GM23248 (cell line): ENCODE measurements around the gene OR2H2. TPM values are rescaled to one million over a fixed set of nuclear protein-coding genes. Genes with fewer than 3 reads are reported as not detected.

Experiments used
- DNase-seq: peaks from one replicate; pipeline ENCODE4 v3.0.0-alpha.2; 2015
- H2AFZ ChIP-seq: fragments of 200-600 bp; sonication (generic); 2 replicates; pipeline ENCODE4 v1.6.1; 2016; ENCODE audit warnings: antibody characterized with exemption
- H3F3A ChIP-seq: fragments of 200-600 bp; sonication (generic); 2 replicates; pipeline ENCODE4 v1.6.1; 2016; ENCODE audit warnings: mild to moderate bottlenecking, antibody characterized with exemption, mixed run types; ENCODE audit not compliant: insufficient read depth
- H3K27ac ChIP-seq: fragments of 200-600 bp; sonication (generic); 2 replicates; pipeline ENCODE4 v1.5.1; 2016; ENCODE audit warnings: mild to moderate bottlenecking
- H3K27me3 ChIP-seq: fragments of 200-600 bp; sonication (generic); replicated peaks from 2 replicates; pipeline ENCODE4 v1.6.1; 2016; ENCODE audit warnings: mild to moderate bottlenecking; ENCODE audit not compliant: insufficient read depth
- H3K36me3 ChIP-seq: fragments of 200-600 bp; sonication (generic); 2 replicates; pipeline ENCODE4 v1.6.1; 2016; ENCODE audit warnings: low read depth, mild to moderate bottlenecking
- H3K4me1 ChIP-seq: fragments of 200-600 bp; sonication (generic); 2 replicates; pipeline ENCODE4 v1.6.1; 2016; ENCODE audit warnings: mild to moderate bottlenecking; ENCODE audit not compliant: insufficient read depth
- H3K4me2 ChIP-seq: fragments of 200-600 bp; sonication (generic); one replicate; pipeline ENCODE4 v1.6.1; 2016; ENCODE audit warnings: mild to moderate bottlenecking; ENCODE audit not compliant: unreplicated experiment
- H3K4me3 ChIP-seq: fragments of 200-600 bp; sonication (generic); 2 replicates; pipeline ENCODE4 v1.5.1; 2016; ENCODE audit warnings: mild to moderate bottlenecking
- H3K79me2 ChIP-seq: fragments of 200-600 bp; sonication (generic); 2 replicates; pipeline ENCODE4 v1.6.1; 2016; ENCODE audit warnings: mild to moderate bottlenecking; ENCODE audit not compliant: insufficient read depth
- H3K9ac ChIP-seq: fragments of 200-600 bp; sonication (generic); 2 replicates; pipeline ENCODE4 v1.6.1; 2016; ENCODE audit warnings: mild to moderate bottlenecking
- H3K9me2 ChIP-seq: fragments of 200-600 bp; sonication (generic); 2 replicates; pipeline ENCODE4 v1.6.1; 2016; ENCODE audit warnings: mixed run types, mild to moderate bottlenecking, moderate library complexity; ENCODE audit not compliant: insufficient read depth
- H3K9me3 ChIP-seq: fragments of 200-600 bp; sonication (generic); one replicate; pipeline ENCODE4 v1.6.1; 2017; ENCODE audit warnings: low read depth
- H4K20me1 ChIP-seq: fragments of 200-600 bp; sonication (generic); 2 replicates; pipeline ENCODE4 v1.6.0; 2016; ENCODE audit not compliant: insufficient read depth
- EZH2 ChIP-seq: fragments of 200-600 bp; sonication (generic); IDR thresholded peaks from 2 replicates; pipeline ENCODE4 v1.6.1; 2018; ENCODE audit warnings: antibody characterized with exemption, mild to moderate bottlenecking; ENCODE audit not compliant: insufficient read depth, poor library complexity, severe bottlenecking
- EZH2phosphoT487 ChIP-seq: fragments of 200-600 bp; sonication (generic); IDR thresholded peaks from 2 replicates; pipeline ENCODE4 v1.6.1; 2018; ENCODE audit warnings: antibody characterized with exemption, moderate library complexity, mild to moderate bottlenecking, low read depth; ENCODE audit not compliant: insufficient read depth
- WGBS, 2 experiments: methylation state at CpG; one replicate each; pipeline ENCODE4 v1.1.6; 2015 to 2017; ENCODE audit warnings: low lambda C conversion rate in 2 of 2, low coverage in 1 of 2; ENCODE audit errors: missing lambda C conversion rate in 2 of 2; 5-methylcytosine and 5-hydroxymethylcytosine counted together
- in situ Hi-C: fragments of 300-500 bp; cut with MboI; formaldehyde crosslinking; loops from 2 replicates; pipeline ENCODE4 v1.15.0; 2020
- polyA plus RNA-seq: library from polyadenylated mRNA; unstranded; fragments of >200 nt; fragmentation: Nextera tagmentation; extraction: Ambion mirVana; gene quantifications from 2 replicates; pipeline ENCODE4 v1.2.1, GENCODE V29; 2016
- total RNA-seq: library from RNA; depleted of rRNA; stranded (reverse); fragments of >200 nt; shearing (Covaris generic); gene quantifications from 2 replicates; pipeline ENCODE4 v1.2.3, GENCODE V29; 2014

Gene OR2H2
- total and polyA plus RNA-seq, 2 experiments from 2014 or later: not detected

- TF ChIP-seq EZH2phosphoT487 (no peak), EZH2 (no peak)
- in situ Hi-C loops: no loop called here
- H3K4me1 ChIP-seq: no peaks in the 10 kb centered on the region
- H3K27me3 ChIP-seq: no peaks in the 10 kb centered on the region
- H3K36me3 ChIP-seq: peaks cover 18% of the 10 kb centered on the region
- no peaks in the 10 kb centered on the region for H3K79me2 ChIP-seq
- H3K4me3 ChIP-seq: no peak overlapping the region
- WGBS, 2 experiments: 96% methylated on average over 4 of the region's 4 CpGs
- H3K27ac ChIP-seq: no peak overlapping the region
- H3K9me2 ChIP-seq: no peaks in the 10 kb centered on the region
- H2AFZ ChIP-seq: no peak overlapping the region
- H3K9me3 ChIP-seq: no peaks in the 10 kb centered on the region
- DNase-seq: no peak
- no peak overlapping the region for H3K4me2 ChIP-seq
- H3K9ac ChIP-seq: no peak overlapping the region
- H4K20me1 ChIP-seq: no peaks in the 10 kb centered on the region
- no peaks in the 10 kb centered on the region for H3F3A ChIP-seq
Measured at GRCh38 chr6:29611426-29611825, 26.5 kb downstream of the OR2H2 start.

DNA sequence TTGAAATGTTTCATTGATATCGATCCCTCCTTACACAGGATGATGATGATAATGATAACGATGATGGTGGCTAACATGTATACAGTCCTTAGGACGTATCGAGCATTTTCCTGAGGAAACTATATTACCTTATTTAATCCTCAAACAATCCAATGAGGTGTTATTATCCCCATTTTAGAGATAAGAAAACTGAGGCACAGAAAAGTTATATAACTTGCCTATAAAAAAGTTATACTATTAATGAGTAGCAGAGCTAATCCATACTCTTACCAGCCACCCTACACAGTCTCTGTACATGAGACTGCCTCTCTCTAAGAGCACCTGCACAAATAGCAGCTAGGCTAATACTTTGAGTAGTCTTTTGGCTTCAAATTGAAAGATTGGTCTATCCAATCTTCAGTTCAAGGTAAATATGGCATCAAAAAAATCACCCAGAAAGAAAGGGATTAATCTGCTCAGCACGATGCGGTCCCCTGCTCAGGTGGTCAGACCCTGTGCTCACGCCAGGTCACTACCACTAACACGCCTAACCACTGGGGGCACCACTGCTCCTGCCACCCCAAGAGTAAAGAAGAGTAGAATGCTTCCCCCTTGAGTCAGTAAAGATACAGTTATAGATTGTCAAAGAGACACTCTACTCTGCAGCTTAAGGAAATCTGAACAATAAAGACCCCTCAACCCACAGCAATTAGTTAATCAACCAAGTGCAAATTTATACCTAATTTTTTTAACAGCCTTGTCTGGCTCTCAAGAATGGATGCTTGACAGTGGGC lies 33.0 kb downstream of the OR2H2 start:
- no peak for DNase-seq
- Histone ChIP-seq H3K36me3 (peaks cover 16% of the 10 kb centered on the region; the same call in 1 of the 2 replicates), H3K9me3 (no peaks in the 10 kb centered on the region), H3F3A (no peaks in the 10 kb centered on the region), H3K27me3 (no peaks in the 10 kb centered on the region), H2AFZ (no peak overlapping the region), H3K9me2 (no peaks in the 10 kb centered on the region), H3K79me2 (no peaks in the 10 kb centered on the region), H3K4me2 (no peak overlapping the region), H3K4me3 (no peak overlapping the region), H4K20me1 (no peaks in the 10 kb centered on the region), H3K9ac (no peak overlapping the region), H3K4me1 (no peaks in the 10 kb centered on the region), H3K27ac (no peak overlapping the region)
- in situ Hi-C loops: no loop called here
- WGBS, 2 experiments: 91% methylated on average over 8 of the region's 8 CpGs
- no peak for TF ChIP-seq EZH2phosphoT487
- TF ChIP-seq EZH2: no peak

GRCh38 chr6:29619578-29620160 lies 34.7 kb downstream of the OR2H2 start:
- Histone ChIP-seq H3K9ac (no peak overlapping the region), H3K9me2 (no peaks in the 10 kb centered on the region), H2AFZ (no peak overlapping the region), H3K9me3 (no peaks in the 10 kb centered on the region), H4K20me1 (no peaks in the 10 kb centered on the region), H3K4me2 (no peak overlapping the region), H3K4me3 (no peak overlapping the region), H3K4me1 (no peaks in the 10 kb centered on the region), H3F3A (no peaks in the 10 kb centered on the region), H3K79me2 (no peaks in the 10 kb centered on the region), H3K27me3 (no peaks in the 10 kb centered on the region), H3K27ac (no peak overlapping the region), H3K36me3 (peaks cover 16% of the 10 kb centered on the region; the same call in 1 of the 2 replicates)
- DNase-seq: no peak
- WGBS, 2 experiments: 100% methylated on average over 1 of the region's 1 CpG
- TF ChIP-seq EZH2phosphoT487 (no peak), EZH2 (no peak)
- in situ Hi-C loops: no loop called here

DNA sequence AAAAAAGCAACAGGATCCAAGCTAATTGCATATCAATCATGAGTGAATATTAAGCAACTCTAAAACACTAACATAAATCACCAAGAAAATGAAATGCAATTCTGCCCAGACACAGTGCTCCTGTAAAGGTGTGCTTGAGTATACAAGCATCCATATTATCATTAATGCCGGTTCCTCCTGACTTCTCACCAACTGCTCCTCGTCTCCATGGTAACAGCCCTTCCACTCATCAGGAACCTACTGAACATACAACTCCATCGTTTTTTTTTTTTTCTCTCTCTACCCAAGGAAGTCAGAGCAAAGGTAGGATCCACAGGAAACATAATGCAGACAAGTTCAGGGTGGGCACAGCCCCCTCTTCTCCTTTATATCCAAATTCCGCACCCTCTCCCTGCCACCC lies 35.7 kb downstream of the OR2H2 start:
- Histone ChIP-seq H3K36me3 (peaks cover 16% of the 10 kb centered on the region; the same call in 1 of the 2 replicates), H3K4me3 (no peak overlapping the region), H2AFZ (no peak overlapping the region), H3K9me2 (no peaks in the 10 kb centered on the region), H3F3A (no peaks in the 10 kb centered on the region), H3K4me1 (no peaks in the 10 kb centered on the region), H3K9me3 (no peaks in the 10 kb centered on the region), H3K27me3 (no peaks in the 10 kb centered on the region), H3K9ac (no peak overlapping the region), H3K79me2 (no peaks in the 10 kb centered on the region), H3K4me2 (no peak overlapping the region), H4K20me1 (no peaks in the 10 kb centered on the region), H3K27ac (no peak overlapping the region)
- in situ Hi-C loops: no loop called here
- no peak for TF ChIP-seq EZH2
- TF ChIP-seq EZH2phosphoT487: no peak
- 94 to 95% methylated on average over 4 of the region's 4 CpGs for WGBS, 2 experiments
- no peak for DNase-seq
